Activated T-cell treated with anti-CD3 and anti-CD28 coated beads, Interleukin-2, amount 50 U/mL, for 4 hours (primary cell): ENCODE data around the gene SHISA2. TPM values are rescaled to one million over a fixed set of nuclear protein-coding genes. Genes with fewer than 3 reads are reported as not detected.

Source experiments
- ATAC-seq, 2 donors: fragments of 200-7000 bp; cut with Tn5 transposase; one replicate each; pipeline ENCODE4 v1.10.0; 2021
- DNase-seq: peaks from one replicate; pipeline ENCODE4 v3.0.0-alpha.2; 2020
- H3K27me3 Mint-ChIP-seq: one replicate; pipeline ENCODE4 v1.8.0; 2021; ENCODE audit warnings: low read depth, mixed read lengths
- H3K36me3 Mint-ChIP-seq: one replicate; pipeline ENCODE4 v1.8.0; 2022; ENCODE audit warnings: mixed read lengths; ENCODE audit not compliant: insufficient read depth
- H3K4me1 Mint-ChIP-seq: one replicate; pipeline ENCODE4 v1.8.0; 2021; ENCODE audit warnings: low read depth, mixed read lengths
- H3K4me3 Mint-ChIP-seq: one replicate; pipeline ENCODE4 v1.8.0; 2021; ENCODE audit warnings: mild to moderate bottlenecking, moderate library complexity, mixed read lengths
- H3K9me3 Mint-ChIP-seq: one replicate; pipeline ENCODE4 v1.8.0; 2021; ENCODE audit warnings: mixed read lengths
- total RNA-seq, 3 donors: library from RNA; stranded (reverse); gene quantifications; one replicate each; pipeline ENCODE4 v1.2.1, GENCODE V29; 2021

SHISA2 gene
- total RNA-seq, 3 donors from 2014 or later = 0.15 to 0.79 (median 0.45) TPM

DNA sequence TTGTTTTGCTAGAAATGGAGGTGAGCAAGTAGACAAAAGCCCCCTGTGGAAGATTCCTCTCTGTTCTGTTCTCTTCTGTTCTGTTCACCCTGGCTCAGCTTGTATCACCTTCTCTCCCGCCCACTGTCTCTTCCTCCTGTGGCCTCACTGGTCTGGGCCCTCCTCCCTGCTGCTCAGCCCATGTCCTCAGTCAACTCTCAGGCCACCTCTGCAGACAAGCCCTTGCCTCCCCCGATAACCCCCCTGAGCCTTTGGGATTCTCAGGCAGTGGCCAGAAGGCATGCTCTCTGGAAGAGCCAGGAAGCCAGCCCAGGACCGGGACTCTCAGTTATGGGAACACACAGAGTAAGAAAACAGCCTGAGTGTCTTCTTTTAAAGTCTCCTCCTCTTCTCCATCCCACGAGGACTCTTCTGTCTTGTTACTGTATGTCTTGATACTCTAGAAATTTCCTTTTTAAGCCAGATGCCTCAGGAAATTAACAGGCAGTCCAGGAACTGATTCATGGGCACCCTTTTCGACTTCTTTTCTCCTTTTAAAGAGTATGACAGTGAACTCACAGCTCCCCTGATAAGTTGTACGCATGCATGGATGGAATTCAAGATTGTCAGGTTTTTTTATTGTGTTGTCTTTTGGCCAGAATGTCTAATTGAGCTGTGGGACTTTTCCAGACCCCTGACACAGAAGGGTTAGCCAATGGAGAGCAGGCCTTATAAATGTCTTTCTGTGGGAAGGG lies 33.7 kb downstream of the SHISA2 start:
- peaks cover 4% of the 10 kb centered on the region for H3K9me3 Mint-ChIP-seq
- DNase-seq (no peak), ATAC-seq (peak in 1 of 2 donors; percentile 49)
- H3K4me3 Mint-ChIP-seq = no peak overlapping the region
- peaks cover 7% of the 10 kb centered on the region for H3K4me1 Mint-ChIP-seq
- H3K27me3 Mint-ChIP-seq = no peaks in the 10 kb centered on the region
- H3K36me3 Mint-ChIP-seq = peaks cover 10% of the 10 kb centered on the region

DNA sequence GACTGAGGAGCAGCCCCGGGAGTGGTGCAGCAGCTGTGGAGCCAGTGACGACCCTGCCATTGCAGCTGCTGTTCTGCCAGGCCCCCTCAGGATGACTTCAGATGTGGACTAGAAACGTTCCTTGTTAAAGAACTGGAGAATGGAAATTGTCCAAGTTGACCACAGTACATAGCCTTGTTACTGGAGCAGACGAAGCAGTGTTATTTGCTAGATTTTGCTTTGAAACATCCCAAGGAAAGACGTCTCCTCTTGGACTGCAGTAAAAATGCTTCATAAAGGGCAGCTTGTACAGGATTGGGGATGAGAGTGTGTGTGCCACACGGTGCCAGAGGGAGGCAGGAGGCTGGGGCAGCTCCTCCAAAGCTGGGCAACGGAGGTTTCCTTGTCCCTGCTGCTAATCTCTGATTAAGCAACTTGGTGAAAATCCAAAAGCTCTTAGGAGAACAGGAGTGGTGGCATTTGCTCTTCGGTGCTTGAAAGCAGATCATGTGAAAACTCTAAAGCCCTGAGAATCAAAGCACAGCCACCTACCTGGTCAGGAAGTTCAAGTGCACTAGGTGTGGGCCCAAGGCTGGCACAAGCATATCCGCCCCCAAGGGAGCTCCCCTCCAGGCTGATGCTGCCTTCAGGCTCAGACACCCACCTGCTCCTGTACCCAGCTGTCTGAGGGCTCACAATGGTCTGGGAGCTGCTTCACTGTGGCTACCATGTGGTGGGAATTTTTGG lies 34.5 kb downstream of the SHISA2 start:
- DNase-seq = no peak
- H3K4me3 Mint-ChIP-seq = no peak overlapping the region

DNA sequence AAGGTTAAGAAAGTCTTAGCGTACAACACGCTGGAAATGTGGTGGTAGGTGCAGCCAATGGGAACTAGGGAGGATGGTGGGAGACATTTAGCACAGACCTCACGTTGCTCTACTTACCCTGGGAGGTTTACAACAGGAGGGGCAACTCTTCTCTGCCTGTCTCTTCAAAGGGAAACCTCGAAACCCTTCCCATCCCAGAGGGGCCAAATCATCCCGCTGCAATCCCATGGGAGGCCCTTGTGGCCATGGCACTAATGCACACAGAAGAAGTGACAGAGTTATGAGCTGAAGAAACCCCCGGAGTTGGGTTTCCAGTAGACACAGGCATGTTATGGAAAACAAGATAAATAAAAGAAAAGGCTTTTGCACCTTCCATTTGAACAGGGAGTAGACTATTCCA lies 35.6 kb downstream of the SHISA2 start:
- H3K9me3 Mint-ChIP-seq = peaks cover 4% of the 10 kb centered on the region
- ATAC-seq = no peak
- peaks cover 9% of the 10 kb centered on the region for H3K36me3 Mint-ChIP-seq
- peaks cover 7% of the 10 kb centered on the region for H3K4me1 Mint-ChIP-seq
- H3K4me3 Mint-ChIP-seq = no peak overlapping the region
- H3K27me3 Mint-ChIP-seq = no peaks in the 10 kb centered on the region
- DNase-seq = no peak

More for the DNA sequence above, 34.5 kb downstream of the SHISA2 start:
- Mint-ChIP-seq H3K9me3 (peaks cover 4% of the 10 kb centered on the region), H3K27me3 (no peaks in the 10 kb centered on the region), H3K36me3 (peaks cover 10% of the 10 kb centered on the region), H3K4me1 (peaks cover 7% of the 10 kb centered on the region)
- ATAC-seq = peak in 1 of 2 donors; percentile 55

DNA sequence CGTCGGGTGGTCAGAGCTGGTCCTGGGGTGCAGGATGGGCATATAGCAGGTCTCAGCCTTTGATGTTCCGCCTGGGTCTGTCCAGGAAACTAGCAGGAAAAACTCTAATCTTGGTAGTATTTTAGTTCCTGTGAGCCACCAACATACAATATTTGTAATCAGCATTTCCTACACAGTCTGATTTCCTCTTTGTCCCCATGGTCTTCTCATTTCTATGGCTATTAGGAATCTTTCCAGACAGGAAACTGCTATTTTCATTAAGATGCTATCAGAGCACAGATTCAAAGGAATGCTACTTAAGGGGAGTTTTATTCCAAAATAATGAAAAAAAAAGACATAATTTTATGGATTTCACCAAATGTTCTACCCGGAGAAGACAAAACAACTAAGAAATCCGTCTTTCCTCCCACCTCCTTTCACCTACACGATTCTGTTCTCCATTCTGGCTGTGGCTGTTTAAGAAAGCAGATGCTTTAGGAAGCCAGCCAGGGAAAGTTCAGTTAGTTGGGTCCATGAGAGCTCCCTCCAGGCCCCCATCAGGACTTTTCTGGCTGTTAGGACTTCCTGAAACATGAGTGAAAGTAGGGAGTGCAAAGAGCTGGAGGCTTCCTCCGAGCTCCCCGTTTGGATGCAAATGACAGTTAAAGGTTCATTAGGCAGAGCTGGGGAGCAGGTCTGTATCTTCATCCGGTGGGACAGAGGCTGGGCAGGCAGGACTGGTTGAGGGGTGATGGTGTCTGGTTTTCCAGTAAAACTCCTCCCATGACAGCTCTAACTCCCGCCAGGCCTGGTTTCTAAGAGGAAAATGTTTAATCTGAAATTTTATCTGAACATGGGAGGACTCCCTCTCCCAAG lies 36.3 kb downstream of the SHISA2 start:
- Mint-ChIP-seq H3K27me3 (no peaks in the 10 kb centered on the region), H3K36me3 (peaks cover 2% of the 10 kb centered on the region), H3K9me3 (no peaks in the 10 kb centered on the region), H3K4me3 (no peak overlapping the region), H3K4me1 (peaks cover 7% of the 10 kb centered on the region)
- ATAC-seq (no peak), DNase-seq (no peak)

DNA sequence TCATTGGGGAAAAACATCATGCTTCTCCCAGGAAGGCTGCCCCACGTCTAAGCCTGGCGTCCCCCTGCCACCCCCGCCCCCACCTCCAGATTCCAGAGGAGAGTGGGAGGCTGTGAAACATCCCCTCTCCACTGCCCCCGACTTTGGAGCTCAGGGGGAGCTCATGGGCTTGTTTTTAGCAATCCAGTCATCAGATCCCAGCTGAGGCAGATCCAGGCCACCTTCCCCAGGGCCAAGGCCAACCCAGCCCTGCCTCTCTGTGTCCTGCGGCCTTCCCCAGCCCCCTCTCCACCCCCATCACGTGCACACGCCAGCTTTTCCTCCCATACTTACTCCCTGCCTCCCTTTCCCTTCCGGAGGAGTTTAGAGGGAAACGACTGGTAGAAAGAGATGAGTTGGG lies 38.8 kb downstream of the SHISA2 start:
- no peak for ATAC-seq
- Mint-ChIP-seq H3K36me3 (no peaks in the 10 kb centered on the region), H3K4me3 (no peak overlapping the region), H3K4me1 (peaks cover 4% of the 10 kb centered on the region), H3K9me3 (no peaks in the 10 kb centered on the region), H3K27me3 (no peaks in the 10 kb centered on the region)
- no peak for DNase-seq

DNA sequence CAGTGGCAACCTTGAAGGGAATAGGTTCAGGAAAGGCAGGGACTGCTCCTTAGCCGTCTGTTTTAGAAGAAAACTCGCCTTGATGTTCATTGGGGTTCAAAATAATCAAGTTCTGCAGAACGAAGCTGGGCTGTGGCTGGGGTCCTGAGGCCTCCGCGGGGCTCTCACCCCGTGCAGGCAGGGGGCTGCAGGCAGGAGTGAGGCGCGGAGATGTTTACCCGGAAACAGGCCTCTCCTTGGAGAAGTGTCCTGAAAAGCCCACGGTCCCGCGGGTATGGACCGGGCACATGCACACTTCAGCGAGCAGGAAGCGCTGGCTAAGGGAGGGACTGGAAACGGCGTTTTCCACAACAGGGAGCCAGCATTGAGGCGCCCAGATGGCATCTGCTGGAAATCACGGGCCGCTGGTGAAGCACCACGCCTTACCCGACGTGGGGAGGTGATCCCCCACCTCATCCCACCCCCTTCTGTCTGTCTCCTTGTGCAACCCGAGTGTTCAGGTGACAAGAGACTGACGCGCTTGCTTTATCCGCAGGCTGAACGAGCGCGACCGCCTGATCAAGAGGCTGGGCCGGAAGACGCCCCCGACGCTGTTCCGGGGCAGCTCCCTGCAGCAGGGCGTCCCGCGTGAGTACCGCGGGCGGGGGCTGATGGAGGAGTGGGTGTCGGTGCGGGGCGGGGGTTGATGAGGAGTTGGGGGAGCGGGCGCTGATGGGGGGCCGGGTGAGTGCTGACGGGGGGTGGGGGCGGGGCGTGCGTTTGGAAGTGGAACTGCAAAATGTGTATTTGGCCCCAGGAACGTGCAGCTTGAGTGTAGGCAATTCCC lies 39.6 kb downstream of the SHISA2 start:
- H3K27me3 Mint-ChIP-seq = no peaks in the 10 kb centered on the region
- peaks cover 1% of the 10 kb centered on the region for H3K4me1 Mint-ChIP-seq
- no peaks in the 10 kb centered on the region for H3K9me3 Mint-ChIP-seq
- DNase-seq (peak; percentile 60), ATAC-seq (peak; percentile 84 to 91)
- H3K4me3 Mint-ChIP-seq = peak overlapping the region; percentile 76
- H3K36me3 Mint-ChIP-seq = no peaks in the 10 kb centered on the region

DNA sequence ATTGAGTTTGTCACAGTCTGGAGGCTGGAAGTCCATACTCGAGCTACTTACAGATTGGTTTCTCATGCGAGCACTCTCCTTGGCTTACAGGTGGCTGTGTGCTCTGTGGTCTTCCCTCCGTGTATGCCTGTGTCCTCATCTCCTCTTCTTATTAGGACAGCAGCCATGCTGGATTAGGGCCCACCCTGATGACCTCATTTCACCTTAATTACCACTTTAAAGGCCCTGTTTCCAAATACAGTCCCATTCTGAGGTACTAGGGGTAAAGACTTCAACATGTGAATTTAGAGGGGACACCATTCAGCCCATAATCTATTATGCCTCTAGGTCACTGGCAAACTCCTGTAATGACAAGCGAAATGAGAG lies 40.6 kb downstream of the SHISA2 start:
- Mint-ChIP-seq H3K36me3 (no peaks in the 10 kb centered on the region), H3K27me3 (no peaks in the 10 kb centered on the region), H3K9me3 (no peaks in the 10 kb centered on the region), H3K4me1 (peaks cover 1% of the 10 kb centered on the region), H3K4me3 (no peak overlapping the region)
- ATAC-seq = no peak
- DNase-seq = no peak

DNA sequence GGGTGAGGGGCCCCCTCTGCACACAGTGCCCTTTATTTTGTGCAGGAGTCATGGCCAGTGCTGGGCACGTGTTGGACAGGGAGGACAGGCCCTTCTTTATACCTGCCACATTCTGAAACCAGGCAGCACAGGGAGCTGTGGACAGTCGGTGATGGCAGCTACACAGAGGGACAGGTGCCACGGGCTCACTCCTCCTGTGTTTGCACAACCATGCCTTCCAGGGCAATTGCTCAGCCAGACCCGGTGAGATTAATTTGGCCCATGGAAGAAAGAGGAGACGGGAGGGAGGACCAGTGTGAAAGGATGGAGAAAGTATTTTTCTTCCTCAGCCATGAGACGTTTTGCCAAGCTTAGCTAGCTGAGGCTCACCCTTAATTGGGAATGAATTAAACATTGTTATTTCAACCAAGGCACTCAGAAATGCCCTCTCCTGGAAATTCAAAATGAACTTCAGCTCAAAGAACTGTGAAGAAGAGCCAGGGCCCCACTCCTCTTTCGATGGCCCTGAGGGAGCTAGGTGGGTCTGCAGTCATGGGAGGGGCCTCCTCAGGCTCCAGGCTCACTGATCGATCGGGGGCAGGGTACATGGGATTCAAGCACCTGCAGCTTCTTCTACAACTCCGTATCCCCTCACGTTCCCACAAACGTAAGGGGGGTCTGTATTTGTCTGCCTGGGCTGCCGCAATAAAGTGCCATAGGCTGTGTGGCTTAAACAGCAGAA lies 41.2 kb downstream of the SHISA2 start:
- DNase-seq (no peak), ATAC-seq (no peak)
- Mint-ChIP-seq H3K4me1 (peaks cover 1% of the 10 kb centered on the region), H3K9me3 (no peaks in the 10 kb centered on the region), H3K4me3 (no peak overlapping the region), H3K36me3 (no peaks in the 10 kb centered on the region), H3K27me3 (no peaks in the 10 kb centered on the region)

DNA sequence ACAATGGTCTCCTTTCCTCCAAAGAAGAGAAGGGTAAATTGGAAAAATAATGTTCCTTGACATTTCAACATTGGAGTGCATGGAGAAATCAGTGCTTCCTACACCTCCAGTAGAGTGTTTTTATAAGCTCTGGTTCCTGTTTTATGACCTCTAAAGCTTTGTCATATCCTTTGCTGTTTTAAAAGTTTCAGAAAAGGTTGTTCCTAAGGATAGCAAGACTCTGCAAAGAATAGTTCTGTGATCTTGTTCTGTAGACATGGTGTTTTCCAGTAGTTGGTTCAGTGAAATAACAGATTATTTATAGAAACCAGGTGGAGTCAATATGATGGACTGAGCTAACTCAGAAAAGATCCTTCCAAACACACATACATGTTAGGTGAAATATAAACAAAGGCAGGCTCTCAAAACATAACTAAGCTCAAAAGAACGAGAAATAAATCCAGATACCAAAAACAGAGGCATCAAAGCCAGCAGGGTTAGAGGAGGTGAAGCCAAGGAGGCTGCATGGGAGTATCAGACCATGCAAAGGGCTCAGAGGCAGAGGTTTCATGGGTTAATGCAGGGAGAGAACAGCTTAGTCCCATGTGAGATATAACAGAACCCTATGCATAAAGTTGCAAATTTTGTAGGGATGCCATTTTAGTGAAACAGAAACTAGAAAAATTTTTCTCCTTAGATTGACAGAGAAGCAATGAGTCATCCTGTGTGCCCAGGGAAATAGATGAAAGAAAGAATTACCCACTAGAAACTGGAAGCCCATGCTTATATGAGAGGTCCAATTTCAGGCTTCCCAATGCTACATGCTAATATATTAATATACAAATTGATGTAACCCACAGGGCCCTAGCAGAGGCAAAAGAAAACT lies 44.3 kb downstream of the SHISA2 start:
- peaks cover 11% of the 10 kb centered on the region for H3K9me3 Mint-ChIP-seq
- no peak overlapping the region for H3K4me3 Mint-ChIP-seq
- ATAC-seq (no peak), DNase-seq (no peak)
- H3K27me3 Mint-ChIP-seq = peaks cover 5% of the 10 kb centered on the region
- H3K36me3 Mint-ChIP-seq = peaks cover 4% of the 10 kb centered on the region
- peaks cover 1% of the 10 kb centered on the region for H3K4me1 Mint-ChIP-seq

Other genes starting within 250 kb of the SHISA2 start
- 10 to 100 TPM; 65.7 to 68.5 (median 67.7) TPM for gene RNF6, start 170.3 kb upstream of the SHISA2 start, total RNA-seq
- 10 to 100 TPM; 21.1 to 23.6 (median 23.0) TPM for gene CDK8, start 202.1 kb upstream of the SHISA2 start, total RNA-seq